Cardiac fibroblast (primary cell): ENCODE data around the gene LDLRAD1.
"Not testable (repeated sequence)": the region's sequence is repeated elsewhere in the genome, so short reads cannot be mapped to it uniquely, and the experiment has no call there.

ENCODE experiments used
- DNase-seq, 2 donors: peaks; one replicate each; pipeline versions ENCODE4 v3.0.0 to v3.0.0-alpha.2; 2010; ENCODE audit warnings: low read depth in 2 of 2
- H3K4me3 ChIP-seq, 2 donors: replicated peaks in 1 of 2; 1 replicate in 1 of 2; 2 replicates in 1 of 2; pipeline ENCODE4 v1.5.1; 2011; ENCODE audit warnings: low read depth in 2 of 2, low read length in 2 of 2, mild to moderate bottlenecking in 2 of 2, moderate library complexity in 1 of 2
- CTCF ChIP-seq: IDR thresholded peaks from one replicate; pipeline ENCODE4 v1.5.1; 2011; ENCODE audit warnings: low read depth, mild to moderate bottlenecking, low read length, inconsistent platforms

LDLRAD1 gene

GRCh38 chr1:54009406-54009805 is 8.6 kb downstream of the LDLRAD1 start:
- TF ChIP-seq CTCF: no peak
- DNase-seq: no peak
- no peak overlapping the region for H3K4me3 ChIP-seq

GRCh38 chr1:54008876-54009275 is 9.1 kb downstream of the LDLRAD1 start:
- H3K4me3 ChIP-seq: no peak overlapping the region
- TF ChIP-seq CTCF: no peak
- DNase-seq: no peak

GRCh38 chr1:54007613-54008012 is 10.4 kb downstream of the LDLRAD1 start:
- no peak for TF ChIP-seq CTCF
- no peak overlapping the region for H3K4me3 ChIP-seq
- DNase-seq: no peak

GRCh38 chr1:54006508-54006907 is 11.5 kb downstream of the LDLRAD1 start:
- no peak for DNase-seq
- TF ChIP-seq CTCF: no peak
- H3K4me3 ChIP-seq: no peak overlapping the region

GRCh38 chr1:54004481-54005049 is 13.4 kb downstream of the LDLRAD1 start:
- DNase-seq: no peak
- no peak overlapping the region for H3K4me3 ChIP-seq
- no peak for TF ChIP-seq CTCF

GRCh38 chr1:54003750-54004480 is 14.1 kb downstream of the LDLRAD1 start:
- H3K4me3 ChIP-seq, DNase-seq: not testable (repeated sequence)

- no peak for TF ChIP-seq CTCF
- DNase-seq: no peak
- H3K4me3 ChIP-seq: no peak overlapping the region
Observed at GRCh38 chr1:54003249-54003646, 14.7 kb downstream of the LDLRAD1 start.
